GM12873 (cell line): ENCODE measurements around the gene SAMD4A.

Experiments used
- CTCF ChIP-seq: IDR thresholded peaks from 2 replicates; pipeline ENCODE4 v1.5.1; 2012; ENCODE audit warnings: low read depth, mild to moderate bottlenecking, moderate library complexity, low read length, control low read depth; ENCODE audit not compliant: insufficient read depth; ENCODE audit errors: missing control alignments

Gene SAMD4A

GRCh38 chr14:54693761-54694160 is 126.8 kb downstream of the SAMD4A start:
- no peak for TF ChIP-seq CTCF

GRCh38 chr14:54695196-54695595 is 128.3 kb downstream of the SAMD4A start:
- no peak for TF ChIP-seq CTCF

- TF ChIP-seq CTCF, result no peak
Measured at GRCh38 chr14:54697001-54697400, 130.1 kb downstream of the SAMD4A start.

- TF ChIP-seq CTCF, result no peak
Measured at GRCh38 chr14:54697803-54698202, 130.9 kb downstream of the SAMD4A start.

- no peak for TF ChIP-seq CTCF
Measured at GRCh38 chr14:54698501-54698900, 131.6 kb downstream of the SAMD4A start.

- no peak for TF ChIP-seq CTCF
Measured at GRCh38 chr14:54698966-54699530, 132.1 kb downstream of the SAMD4A start.

GRCh38 chr14:54699735-54700134 is 132.8 kb downstream of the SAMD4A start:
- TF ChIP-seq CTCF, result no peak
